NCI-H774 (cell line): ENCODE results near the gene MED31.
"Not testable (repeated sequence)": the region's sequence is repeated elsewhere in the genome, so short reads cannot be mapped to it uniquely, and the experiment has no call there.

Experiments used
- DNase-seq: peaks from one replicate; lab custom pipeline; 2025; lab: John Stamatoyannopoulos, UW

The MED31 gene

GRCh38 chr17:6677158-6677831, 25.9 kb upstream of the MED31 start:
- DNase-seq: no peak

GRCh38 chr17:6676802-6677157, 25.4 kb upstream of the MED31 start:
- DNase-seq: no peak

DNA sequence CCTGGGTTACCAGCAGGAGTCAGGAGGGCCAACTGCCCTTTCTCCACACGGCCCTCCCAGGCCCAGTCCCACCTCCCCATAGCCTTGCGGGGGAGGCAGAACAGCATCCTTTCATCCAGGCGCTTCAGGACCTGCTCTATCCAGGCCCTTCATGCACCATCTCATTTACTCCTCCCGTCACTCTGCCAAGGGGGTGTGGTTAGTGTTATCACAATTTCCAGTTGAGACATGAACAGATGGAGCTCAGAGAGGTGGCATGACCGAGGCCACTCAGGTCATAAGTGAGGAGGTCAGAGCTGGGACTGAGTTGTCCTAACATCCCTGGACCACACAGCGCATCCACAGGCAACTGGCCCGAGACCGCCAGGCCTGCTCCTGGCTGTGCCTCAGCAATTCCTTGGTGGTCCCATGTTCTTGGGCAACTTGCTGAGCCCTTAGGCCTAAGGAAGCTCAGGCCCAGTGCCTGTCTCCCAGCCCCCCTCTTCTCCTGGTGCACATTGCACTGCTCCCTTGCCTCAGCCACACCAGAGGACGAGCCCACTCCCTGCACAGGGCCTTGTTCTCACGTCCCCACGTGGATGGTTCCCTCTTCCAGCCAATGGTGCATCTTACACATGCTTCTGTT, 23.9 kb upstream of the MED31 start:
- DNase-seq: no peak

DNA sequence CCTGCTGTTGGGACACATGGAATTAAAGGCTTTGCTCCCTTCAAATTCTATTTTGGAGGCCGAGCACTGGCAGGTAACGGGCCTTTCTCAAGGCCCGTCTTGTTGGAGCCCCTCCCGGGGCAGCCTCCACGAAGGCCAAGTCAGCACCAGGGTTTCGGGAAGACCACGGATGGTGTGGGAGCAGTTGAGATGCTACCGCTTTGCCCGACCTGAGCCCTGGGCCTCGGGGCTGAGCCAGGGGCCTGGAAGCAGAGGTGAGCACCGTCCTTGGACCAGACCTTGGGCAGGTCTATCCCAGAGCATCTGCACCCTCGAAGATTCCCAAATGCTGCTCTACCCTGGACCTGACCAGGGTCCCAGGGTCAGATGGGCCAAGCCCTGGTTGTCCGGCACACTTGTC, 23.2 kb upstream of the MED31 start:
- DNase-seq: no peak

- no peak for DNase-seq
Observed at GRCh38 chr17:6671431-6671830, 20.0 kb upstream of the MED31 start.

DNA sequence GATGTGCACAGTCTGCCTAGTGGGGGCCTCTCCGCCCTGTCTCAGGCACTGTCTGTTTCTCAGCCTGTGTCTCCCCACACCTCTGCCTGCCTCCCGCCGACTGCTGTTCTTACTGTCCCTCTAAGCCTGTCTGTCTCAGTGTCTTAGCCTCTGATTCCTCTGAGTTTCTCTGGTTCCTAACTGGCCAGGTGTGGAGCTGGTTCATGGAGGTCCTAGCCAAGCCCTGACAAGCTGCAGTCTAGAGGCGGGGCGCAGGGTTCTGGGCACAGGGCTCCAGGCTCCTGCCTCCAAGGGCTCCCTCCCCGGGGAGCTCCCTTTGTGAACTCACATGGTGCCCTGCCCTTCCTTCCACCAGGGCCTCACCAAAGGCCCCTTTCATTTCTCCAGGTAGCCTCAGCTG, 19.6 kb upstream of the MED31 start:
- no peak for DNase-seq

GRCh38 chr17:6670571-6670970, 19.2 kb upstream of the MED31 start:
- no peak for DNase-seq

- no peak for DNase-seq
Observed at GRCh38 chr17:6669479-6670212, 18.2 kb upstream of the MED31 start.

- no peak for DNase-seq
Observed at GRCh38 chr17:6668727-6669425, 17.5 kb upstream of the MED31 start.

DNA sequence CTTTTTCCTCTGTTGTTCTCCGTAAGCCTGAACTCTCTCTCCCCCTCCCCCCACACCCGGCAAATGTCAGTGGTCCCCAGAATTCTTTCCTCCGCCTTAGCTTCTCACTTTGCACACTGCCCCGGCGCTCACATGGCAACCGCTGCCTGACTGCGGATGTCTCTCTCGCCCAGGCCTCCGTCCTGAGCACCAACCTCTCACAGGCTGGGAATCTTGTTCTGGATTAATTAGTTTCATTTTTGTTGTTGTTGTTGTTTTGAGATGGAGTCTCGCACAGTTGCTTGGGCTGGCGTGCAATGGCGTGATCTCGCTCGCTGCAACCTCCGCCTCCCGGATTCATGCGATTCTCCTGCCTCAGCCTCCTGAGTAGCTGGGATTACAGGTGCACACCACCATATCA, 16.8 kb upstream of the MED31 start:
- DNase-seq: no peak

DNA sequence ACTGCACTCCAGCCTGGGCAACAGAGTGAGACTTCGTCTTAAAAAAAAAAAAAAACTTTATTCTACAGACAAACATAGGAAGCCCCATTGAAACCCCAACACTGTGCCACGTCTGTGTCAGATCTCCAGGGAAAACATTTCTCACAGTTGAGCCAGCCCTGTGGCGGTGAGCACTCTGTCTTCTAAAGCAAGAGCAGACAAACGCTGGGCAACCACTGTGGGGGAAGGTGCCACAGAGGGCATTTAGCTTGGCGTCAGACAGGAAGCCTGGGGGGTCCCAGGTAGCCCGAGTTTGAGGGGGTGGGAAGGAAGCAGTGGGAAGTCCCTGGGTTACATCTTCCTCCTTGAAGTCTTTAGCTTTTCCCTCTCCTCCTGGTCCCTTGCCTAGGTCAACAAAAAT, 16.1 kb upstream of the MED31 start:
- no peak for DNase-seq

DNA sequence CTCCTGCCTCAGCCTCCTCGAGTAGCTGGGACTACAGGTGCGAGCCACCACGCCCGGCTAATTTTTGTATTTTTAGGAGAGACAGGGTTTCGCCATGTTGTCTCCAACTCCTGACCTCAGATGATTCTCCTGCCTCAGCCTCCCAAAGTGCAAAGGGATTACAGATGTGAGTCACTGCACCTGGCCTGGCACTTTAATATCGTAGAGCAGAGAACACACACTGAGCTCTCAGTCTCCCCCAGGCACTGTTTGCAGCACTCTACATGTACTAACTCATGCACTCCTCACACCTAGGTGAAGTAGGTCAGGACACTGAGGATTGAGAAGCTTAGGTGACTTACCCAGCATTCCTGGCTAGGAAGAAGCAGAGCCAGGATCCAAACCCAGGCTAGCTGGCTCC, 15.2 kb upstream of the MED31 start:
- no peak for DNase-seq

- peak; percentile 13 for DNase-seq
Observed at GRCh38 chr17:6666077-6666521, 14.7 kb upstream of the MED31 start.

GRCh38 chr17:6663200-6663599, 11.8 kb upstream of the MED31 start:
- not testable (repeated sequence) for DNase-seq

DNA sequence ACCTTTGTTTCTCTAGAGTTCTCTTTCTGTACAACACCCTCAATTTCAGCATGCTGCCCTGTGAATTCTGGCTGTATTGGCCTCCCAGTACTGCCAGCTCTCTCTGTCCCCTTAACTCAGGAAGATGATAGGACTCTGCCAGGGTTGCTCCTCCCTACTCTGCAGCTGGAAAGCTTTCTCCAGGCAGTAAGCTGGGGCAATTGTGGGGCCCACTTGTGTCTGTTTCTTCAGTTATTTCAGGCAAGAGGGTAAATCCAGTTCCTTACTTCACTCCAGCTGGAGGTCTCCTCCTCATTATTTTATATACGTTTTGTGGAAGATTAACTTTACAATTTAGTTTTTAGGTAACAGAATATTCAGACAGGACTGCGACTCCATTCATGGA, 10.1 kb upstream of the MED31 start:
- DNase-seq: no peak

GRCh38 chr17:6660805-6661463, 9.5 kb upstream of the MED31 start:
- no peak for DNase-seq

- no peak for DNase-seq
Observed at GRCh38 chr17:6660101-6660500, 8.7 kb upstream of the MED31 start.

- not testable (repeated sequence) for DNase-seq
Observed at GRCh38 chr17:6658411-6658810, 7.0 kb upstream of the MED31 start.

DNA sequence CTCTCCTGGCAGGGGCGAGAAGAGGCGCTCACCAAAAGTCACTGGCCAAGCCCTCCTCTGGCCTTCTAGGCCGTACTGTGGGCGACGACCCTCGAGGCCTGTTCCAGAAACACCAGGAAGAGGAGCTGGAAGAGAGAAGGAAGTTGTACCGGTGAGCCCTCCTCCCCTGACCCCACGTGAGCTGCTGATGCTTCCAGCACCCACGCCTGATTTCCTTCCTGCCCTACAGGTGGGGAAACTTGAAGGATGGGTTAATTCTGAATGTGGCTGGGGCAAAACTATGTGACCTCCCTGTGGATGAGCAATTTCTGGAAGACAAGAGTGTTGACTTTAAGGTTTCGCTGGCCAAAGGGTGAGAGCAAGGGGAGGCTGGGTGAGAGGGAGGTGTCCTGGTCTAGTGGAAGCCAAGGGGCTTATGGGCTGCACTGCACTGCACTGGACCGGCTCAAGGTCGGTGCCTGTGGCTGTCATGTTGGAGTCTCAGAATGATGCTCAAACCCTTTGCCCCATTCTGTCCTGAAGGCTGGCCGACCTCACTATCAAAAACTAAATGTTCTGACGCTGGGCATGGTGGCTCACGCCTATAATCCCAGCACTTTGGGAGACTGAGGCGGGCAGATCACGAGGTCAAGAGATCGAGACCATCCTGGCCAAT, 6.4 kb upstream of the MED31 start:
- no peak for DNase-seq

DNA sequence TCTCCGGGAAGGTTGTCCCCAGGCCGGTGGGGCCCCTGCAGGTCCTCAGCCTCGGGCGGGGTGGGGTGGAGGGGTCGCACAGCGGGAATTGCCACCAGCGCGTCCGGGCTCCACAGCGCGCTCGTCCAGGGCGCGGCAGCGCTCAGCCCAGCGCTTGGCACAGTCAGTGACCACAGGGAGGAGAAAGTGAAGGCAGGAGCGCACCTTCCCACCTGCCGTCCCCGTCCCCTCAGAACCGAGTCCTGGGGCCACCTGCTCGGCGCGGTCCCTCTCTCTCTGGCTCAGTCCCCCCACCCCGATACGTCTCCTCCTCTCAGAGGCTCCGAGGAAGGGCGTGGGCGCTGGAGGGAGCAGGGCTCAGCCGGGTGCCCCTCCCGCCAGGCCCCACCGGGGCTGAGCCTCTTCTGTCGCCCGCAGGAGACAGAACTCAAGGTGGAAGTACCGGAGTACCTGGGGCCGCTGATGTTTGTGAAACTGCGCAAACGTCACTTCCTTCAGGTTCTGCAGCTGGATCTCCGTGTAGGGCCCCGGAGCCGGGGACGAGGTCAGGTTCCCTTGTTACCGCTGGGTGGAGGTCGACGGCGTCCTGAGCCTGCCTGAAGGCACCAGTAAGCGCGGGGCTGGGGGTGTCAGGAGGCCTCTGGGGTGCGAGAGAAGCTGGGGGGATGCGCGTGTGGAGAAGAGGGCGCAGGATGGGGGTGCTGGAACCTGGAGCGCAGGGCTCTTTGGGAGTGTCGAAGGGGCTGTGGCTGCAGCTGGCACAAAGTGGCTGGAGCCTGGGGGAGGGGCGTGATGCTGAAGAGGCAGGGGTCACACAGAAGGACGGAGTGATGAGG, 5.6 kb upstream of the MED31 start:
- DNase-seq: not testable (repeated sequence)
